Cardiac septum (tissue), 1 donor: ENCODE data around the gene KDM5B. TPM values are rescaled to one million over a fixed set of nuclear protein-coding genes. Genes with fewer than 3 reads are reported as not detected.
"Not testable (repeated sequence)": the region's sequence is repeated elsewhere in the genome, so short reads cannot be mapped to it uniquely, and the experiment has no call there.

Experiments
- DNase-seq: peaks from one replicate; pipeline ENCODE4 v3.0.0-alpha.2; 2020; ENCODE audit warnings: low spot score
- intact Hi-C: fragments of 100-400 bp; cut with DNase I; formaldehyde crosslinking; loops from one replicate; pipeline ENCODE4 v1.14.0; 2022
- long read RNA-seq: library from polyadenylated mRNA; unstranded; transcript quantifications from one replicate; pipeline ENCODE4 v2.0.0, GENCODE V29; 2021
- total RNA-seq: library from RNA; stranded (reverse); fragmentation: NEBNext Ultra II Directional; extraction: Animal tissue kit (Norgen Biotek cat#: 25700); gene quantifications from one replicate; pipeline ENCODE4 v1.2.1, GENCODE V29; 2021
- donor health status: DM: no; HTN: no; CAD: no.

KDM5B gene
- total RNA-seq: 21.7 TPM
- long read RNA-seq, full-length matches to known transcripts: 4 of 7 reads
- long read RNA-seq, partial matches to known transcripts: 2 of 7 reads
- long read RNA-seq, other reads (novel, unspliced or antisense): 1 of 7 reads

DNA sequence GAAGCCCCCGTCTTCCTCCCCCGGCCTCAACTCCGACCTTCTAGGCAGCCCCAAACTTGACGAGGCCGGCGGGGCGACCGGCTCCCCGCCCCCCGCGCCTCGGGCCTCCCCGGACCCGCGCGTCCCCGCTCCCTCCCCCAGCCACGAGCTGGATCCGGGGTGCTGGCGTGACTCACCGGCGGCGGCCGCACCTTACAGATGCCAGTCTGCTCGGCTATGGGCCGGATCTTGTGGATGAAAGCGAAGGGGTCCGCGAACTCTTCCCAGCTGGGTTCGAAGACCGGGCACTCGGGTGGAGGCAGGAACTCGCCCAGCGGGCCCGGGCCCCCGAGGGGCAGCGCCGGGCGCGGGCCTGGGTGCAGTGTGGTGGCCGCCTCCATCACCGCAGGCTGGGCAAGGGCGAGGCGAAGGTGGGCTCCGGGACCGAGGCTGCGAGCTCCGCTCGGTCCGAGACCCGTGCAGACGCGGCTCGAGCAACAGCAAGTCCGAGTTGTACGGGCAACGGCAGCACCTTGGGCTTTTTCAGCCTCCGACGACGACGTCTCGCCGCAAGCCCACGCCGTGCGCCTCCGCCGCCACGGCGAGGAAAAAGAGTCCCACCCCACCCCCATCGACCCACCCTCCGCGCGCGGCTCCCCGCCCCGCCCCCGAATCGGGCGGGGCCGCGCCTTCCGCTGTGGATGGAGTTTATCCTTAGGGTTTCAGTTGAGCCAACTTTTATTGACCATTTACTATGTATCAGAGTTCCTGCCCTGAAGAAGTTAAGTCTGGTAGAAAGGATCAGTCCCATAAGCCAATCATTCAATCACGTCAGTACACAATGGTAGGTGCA, at the start of gene KDM5B:
Gene KDM5B (minus strand): TSS at position 496 of the 832 bp plus-strand sequence. CDS start 116 bp downstream, at position 380.
- DNase-seq: peak; percentile 90
- intact Hi-C loops: loop anchor here (5.0 kb wide), 1 partner anchor 149 kb away; the partner anchor contains the start of gene ADIPOR1

DNA sequence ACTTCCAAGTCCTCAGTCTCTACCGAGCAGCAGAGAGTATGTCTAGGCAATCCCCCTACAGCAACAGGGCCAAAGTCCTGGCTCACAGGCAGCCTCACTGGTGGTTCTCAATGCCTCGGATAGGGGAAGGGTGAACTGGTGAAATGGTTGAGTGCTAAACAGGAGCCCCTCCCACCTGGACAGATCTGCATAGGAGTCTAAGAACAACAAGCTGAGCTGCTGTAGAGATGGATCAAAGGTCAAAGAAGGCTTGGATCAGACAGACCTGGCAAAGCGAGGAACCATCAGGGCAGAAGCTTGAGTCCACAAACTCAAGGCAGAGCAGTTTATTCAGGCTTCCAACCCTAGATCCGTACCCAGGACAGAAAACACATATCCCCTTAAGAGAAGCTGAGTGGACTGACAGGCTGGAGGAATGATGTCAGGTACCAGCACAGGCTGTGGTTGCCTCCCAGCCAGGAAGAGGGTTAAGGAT, 49.0 kb upstream of the KDM5B start:
- intact Hi-C loops: no loop called here
- DNase-seq: no peak

DNA sequence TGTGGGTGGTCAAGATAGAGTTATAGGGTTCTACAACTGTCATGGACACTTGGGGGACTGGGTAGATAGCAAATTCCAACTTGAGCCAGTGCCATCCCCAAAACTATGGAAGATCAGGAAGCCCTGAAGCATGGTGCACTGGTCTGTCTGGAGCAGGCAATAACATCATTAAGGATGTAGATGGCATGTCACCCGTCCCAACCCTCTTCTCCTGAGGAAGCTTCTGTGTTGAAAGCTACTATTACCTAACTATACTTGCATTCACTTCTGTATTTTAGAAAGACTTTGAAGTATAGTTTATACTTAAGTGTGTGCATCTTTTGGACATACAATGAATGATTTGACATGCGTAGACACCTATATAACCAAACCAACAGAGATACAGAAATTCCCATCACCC, 47.8 kb upstream of the KDM5B start:
- no peak for DNase-seq
- intact Hi-C loops: no loop called here

DNA sequence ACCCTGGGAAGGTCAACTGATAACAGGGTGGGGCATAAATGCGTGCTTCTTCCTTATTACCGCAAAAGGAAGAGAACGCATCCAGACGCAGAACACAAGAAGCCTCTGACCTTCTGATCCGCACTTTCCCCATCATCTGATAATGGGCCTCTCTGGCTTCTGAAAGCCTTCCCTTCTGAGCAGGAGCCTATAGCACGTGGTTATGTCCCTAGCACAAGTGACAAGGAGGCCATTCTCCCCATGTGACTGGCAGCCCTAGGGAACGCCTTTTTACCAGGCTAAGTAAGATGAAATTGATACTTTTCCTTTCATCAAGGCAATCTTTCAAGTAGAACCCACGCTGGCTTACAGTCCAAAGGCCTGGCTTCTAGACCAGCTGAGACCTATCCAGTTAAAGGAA, 46.6 kb upstream of the KDM5B start:
- intact Hi-C loops: no loop called here
- no peak for DNase-seq

DNA sequence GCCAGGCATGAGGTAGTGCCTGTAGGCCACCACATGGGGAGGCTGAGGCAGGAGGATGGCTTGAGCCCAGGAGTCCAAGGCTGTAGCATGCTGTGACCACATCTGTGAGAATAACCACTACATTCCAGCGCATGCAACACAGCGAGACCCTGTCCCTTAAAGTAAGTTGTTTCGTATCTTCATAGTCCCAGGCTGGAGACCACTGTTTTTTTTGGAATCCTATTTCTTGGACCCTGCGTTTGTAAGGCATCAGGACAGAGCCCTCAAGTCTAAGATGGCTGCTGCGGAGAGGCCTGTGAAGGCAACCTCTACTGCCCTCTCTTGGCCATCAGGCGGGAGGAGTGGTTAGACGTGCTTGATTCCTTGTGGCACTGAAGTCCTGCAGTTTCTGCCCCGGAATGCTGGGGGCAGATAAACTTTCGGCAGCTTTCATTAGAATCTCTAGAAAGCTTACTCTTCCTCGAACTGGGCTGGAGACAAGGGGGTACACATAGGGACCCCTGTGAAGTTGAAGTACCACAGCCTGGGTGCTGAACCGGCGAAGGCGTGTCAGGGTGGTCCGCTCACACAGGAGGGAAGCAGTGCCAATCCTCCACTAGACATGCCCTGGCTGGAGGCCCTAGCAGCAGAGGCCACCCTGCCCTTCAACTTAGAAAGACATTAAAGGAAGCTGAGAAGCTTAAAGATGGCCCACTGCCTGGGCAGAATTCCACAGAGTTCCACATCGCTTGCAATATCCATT, 44.1 kb upstream of the KDM5B start:
- DNase-seq: no peak
- intact Hi-C loops: no loop called here

DNA sequence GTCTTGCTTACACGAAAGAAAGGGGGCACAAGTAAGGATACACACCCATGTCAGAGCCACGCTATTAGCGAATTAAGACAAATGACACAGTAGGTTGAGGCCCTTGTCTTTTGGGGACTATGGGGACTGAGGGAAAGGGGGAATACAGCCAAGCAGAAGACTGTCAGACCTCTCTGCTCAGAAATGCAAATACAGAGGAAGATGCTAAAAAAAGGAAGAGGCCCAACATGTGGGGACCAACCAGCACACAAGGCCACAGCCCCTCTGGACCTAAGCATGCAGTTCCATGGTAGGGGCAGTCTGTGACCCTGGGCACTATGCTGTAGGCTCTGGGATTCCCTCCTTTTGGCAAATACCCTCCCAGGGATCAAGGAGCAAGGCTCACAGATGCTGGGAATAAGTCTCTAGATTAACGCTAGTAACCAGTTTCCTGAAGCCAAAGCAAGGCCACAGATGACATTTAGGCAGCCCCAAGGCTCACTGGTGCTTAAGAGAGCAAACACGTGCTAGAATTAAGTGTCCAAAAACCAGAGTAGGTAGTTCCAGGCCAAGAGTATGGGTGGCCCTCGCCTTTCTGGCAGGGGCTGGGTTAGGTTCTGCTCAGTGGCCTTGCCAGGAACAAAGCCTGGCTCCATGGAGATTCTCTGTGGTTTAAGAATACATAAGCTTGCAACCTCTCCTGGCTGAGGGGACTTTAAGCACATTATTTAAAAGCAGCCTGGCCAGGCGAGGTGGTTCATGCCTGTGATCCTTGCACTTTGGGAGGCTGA, 42.6 kb upstream of the KDM5B start:
- no peak for DNase-seq

DNA sequence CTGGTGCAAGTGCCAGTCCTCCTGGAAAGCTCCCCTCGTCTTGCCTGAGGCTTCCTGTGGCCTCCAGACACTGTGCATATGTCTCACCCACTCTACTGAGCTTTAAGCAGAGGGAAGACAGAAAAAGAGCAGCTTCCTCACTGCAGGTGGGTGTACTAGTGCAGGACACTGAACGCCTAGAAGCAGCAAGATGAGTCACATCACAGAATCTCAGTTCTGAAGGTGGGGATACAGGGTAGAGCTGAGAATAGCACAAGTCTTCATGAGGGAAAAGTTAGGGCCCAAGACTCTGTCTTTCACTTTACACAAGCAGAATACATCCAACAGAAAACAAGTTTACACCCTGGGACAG, 39.9 kb upstream of the KDM5B start:
- intact Hi-C loops: no loop called here

More for the DNA sequence above, 42.6 kb upstream of the KDM5B start:
- intact Hi-C loops: no loop called here

DNA sequence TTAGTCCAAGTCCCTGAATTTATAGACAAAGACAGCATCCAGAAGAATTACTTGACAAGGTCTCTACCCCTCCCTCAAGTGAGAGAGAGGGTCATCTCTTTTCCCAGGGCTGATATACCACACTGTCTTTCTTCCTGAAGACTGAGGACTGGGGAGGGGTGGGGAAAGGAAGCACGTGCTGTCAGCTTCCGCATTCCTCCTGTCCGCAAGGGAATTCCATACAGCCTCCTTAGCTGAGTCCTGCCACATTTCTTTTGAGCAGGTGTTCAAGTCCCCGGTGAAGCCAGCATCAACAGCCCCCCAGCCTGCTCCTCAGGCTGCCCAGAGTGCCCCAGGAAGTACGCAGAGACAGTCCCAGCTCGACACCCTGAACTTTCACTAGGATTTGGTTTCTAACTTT, 36.7 kb upstream of the KDM5B start:
- DNase-seq: no peak
- intact Hi-C loops: no loop called here

More for the DNA sequence above, 39.9 kb upstream of the KDM5B start:
- DNase-seq: no peak

DNA sequence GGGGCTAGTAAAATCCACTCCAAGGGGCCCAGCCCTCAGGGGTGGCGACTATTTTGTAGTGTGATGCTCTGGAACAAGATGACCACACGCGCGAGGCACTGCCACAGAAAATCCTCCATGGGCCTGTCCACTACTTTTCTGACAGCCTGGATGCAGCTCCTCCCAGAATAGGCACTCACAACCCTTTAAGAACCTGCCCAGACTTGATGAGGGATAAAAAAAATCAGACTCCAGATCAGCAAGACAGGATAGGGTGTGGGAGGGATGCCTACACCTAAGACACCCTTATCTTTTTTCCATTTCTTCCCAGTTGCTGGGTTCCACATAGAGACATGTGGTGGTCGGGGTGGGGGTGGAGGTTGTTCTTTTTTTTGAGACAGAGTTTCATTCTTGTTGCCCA, 36.0 kb upstream of the KDM5B start:
- no peak for DNase-seq
- intact Hi-C loops: no loop called here

DNA sequence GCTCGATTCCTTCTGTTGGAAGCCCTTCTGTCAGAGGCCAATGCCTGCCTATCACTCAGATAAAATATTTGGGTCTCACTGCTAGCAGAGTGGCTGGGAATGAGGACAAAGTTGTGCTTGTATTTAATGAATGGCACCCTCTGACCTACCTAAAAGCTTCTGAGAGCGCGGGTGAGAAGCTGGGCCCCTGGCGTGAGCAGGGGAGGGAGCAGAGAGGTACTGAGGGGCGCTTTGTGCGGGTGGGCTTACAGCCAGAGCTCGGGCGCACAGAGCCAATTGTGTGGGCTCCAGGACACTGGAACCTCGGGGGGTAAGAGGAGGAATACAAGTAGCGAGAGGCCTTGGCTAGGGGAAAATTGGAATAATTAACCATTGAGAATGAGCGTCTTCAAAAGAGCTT, 34.9 kb upstream of the KDM5B start:
- DNase-seq: no peak
- intact Hi-C loops: no loop called here

DNA sequence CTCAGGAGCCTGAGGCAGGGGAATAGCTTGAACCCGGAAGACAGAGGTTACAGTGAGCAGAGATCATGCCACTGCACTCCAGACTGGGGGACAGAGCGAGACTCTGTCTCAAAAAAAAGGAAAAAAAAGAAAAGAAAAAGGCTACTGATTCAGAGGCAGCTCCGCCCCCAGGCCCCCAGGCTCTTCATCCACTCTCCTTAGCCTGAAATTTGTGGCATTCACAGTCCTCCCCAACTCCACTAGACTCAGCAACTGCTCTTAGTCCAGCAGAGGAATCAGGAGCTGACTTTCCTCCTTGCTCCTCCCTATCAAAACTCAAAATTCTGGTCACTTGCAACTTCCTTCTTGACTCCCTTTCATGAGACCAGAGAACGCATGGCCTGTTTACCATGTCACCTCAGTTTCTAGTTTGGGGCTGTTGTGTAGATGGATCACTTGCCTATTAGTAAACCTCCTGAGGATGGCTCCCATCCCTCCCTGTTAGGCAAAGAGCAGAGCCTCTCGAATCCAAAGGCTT, 29.6 kb upstream of the KDM5B start:
- intact Hi-C loops: no loop called here
- DNase-seq: no peak

DNA sequence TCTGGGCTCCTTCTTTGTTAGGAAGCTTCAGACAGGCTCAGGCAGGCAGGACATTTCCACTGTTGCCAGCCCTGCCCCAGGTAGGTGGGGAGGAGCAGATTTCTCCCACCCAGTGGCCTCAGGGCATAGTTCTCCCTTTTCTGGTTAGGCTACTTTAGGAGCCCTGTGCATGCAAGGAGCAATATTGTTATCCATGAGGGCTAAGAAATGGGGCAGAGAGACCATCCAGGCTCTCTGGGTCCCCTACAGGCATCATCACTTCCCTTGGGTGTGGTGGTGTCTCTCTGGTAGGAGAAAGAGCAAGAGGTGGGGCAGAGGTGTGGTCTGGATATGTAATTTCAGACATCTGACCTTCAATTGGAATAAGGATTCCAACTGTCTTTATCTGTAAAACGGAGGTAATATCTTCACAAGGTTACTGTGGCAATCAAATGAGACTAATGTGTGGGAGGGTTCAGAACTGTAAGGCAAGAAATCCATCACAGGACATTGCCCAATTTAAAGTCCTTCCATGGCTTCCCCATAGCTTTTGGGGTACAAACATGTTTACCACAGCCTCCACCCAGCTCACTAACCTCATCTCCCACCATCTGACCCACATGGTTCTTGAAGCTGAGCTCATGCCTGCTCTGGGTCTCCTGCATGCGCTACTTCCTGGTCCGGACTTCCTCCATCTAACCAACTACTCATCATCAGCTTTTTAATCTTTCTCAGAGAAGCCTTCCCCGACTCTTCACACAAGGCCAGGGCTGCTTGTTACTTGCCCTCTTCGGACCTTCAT, 28.6 kb upstream of the KDM5B start:
- intact Hi-C loops: no loop called here
- no peak for DNase-seq

DNA sequence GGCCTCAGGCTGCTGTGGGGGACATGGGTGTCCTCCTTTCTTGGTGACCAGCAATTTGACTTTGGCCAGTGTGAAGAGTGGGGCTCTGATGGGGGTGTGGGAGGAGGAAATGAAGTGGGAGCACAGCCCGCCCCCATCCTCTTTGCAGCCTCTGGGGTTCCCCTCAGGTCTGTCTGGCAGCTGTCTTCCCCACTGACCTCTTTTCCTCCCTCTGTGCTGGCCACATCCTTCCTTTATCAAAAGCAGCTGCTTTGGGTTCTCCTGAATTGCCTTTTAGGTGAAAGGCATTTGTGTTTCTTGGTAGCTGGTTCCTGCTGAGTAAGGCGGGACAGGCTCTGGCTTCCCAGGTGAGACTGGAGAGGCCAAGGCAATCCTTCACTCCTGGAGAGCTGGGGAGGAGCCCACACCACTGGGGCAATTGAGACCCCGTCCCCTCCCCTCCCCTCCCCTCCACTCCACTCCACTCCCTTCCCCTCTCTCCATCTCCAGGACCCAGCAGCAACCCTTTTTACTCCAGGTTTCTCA, 27.4 kb upstream of the KDM5B start:
- intact Hi-C loops: no loop called here

DNA sequence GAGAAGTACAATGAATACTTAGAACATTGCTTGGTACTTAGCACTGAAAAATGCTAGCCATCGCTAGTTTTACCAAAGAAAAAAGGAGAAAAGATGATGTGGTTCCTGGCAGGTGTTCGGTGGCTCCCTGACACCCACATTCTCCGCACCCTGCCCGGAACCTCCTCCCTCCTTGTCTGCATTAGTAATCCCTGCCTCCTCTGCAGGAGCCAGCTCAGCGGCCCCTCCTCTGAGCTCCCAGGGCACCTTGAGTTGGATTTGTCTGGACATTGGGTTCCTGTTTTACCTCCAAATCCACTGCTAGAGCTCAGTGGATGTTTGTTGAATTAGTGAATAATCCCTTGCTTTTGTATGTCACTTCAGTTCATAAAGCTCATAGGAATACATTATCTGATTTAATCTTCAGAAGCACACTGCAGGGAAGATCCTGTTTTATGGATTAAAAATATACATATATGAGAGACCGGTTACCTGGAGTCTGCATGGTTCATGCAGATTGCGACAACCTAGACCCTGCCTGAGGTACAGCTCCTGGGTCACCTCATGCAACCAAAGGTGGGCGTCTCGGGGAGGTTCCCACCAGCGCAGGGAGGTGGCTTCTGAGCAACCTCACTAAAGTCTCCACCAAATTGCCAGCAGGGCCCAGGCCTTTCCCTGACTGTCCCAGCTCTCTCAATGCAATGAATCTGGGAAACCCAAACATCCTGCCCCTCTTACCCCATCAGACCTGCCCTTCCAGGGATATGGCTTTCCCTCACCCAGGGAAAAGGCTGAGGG, 26.7 kb upstream of the KDM5B start:
- DNase-seq: no peak
- intact Hi-C loops: no loop called here

More for the DNA sequence above, 27.4 kb upstream of the KDM5B start:
- DNase-seq: no peak

DNA sequence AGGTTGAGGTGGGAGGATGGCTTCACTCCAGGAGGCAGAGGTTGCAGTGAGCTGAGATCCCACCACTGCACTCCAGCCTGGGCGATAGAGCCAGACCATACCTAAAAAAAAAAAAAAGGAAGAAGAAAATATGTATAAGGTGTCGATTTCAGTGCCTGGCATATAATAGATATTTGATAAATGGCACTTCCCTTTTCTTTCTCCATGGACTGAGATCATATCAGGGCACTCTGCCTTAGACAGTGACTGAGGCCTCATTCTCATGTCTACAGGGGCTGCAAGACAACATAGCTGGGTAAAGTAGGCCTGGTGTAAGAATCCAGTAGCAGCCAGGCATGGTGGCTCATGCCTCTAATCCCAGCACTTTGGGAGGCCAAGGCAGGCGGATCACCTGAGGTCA, 23.7 kb upstream of the KDM5B start:
- intact Hi-C loops: no loop called here
- no peak for DNase-seq

DNA sequence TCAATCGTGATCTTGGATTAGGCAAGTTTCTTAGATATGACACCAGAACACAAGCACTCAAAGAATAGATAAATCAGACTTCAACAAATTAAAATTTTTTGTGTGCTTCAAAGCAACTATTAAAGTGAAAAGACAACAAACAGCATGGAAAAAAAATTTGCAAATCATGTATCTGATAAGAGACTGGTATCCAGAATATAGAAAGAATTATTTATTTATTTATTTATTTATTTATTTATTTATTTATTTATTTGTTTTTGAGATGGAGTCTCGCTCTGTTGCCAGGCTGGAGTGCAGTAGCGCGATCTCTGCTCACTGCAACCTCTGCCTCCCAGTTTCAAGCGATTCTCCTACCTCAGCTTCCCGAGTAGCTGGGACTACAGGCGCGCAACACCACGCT, 21.0 kb upstream of the KDM5B start:
- not testable (repeated sequence) for DNase-seq

DNA sequence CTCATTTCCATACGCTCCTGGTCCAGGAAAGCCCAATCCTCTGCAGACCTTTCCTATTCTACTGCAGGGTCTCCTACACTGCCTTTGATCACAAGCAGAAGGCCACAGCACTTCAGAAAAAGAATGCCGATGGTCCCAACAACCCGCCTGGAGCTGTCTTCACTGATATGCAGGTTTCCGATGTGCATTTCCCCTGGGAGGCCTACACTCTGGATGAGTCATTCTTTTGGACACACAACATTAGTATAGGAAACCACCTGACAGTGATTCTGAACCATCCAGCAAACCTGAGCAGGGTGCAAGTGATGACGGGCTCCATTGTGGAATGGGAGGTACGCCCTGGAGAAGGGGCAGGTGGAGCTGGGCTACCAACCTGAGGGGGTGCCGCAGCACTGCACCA, 17.5 kb upstream of the KDM5B start:
- intact Hi-C loops: no loop called here

More for the DNA sequence above, 21.0 kb upstream of the KDM5B start:
- intact Hi-C loops: not testable (repeated sequence)

DNA sequence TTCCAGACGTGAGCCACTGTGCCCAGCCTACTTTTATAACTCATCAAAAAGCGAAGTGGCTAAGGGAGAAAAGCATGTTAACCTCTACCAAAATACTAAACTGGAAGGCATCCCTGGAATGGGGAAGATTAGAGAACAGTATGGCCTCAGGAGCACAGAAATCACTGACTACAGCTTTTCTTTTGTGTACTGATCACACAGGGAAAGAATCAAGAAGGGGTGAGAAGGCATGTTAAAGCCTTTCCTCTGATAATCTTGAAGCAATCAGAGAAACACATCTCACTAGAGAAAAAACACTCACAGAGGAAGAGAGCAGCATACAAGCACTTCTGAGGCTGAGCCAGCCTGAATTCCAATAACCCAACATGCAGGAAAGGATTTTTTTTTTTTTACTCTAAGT, 13.2 kb upstream of the KDM5B start:
- intact Hi-C loops: no loop called here
- DNase-seq: no peak

More for the DNA sequence above, 17.5 kb upstream of the KDM5B start:
- no peak for DNase-seq
